ENCODE measurements around the gene SDK1.
"Not testable (repeated sequence)": the region's sequence is repeated elsewhere in the genome, so short reads cannot be mapped to it uniquely, and the experiment has no call there.

Gene SDK1

DNA sequence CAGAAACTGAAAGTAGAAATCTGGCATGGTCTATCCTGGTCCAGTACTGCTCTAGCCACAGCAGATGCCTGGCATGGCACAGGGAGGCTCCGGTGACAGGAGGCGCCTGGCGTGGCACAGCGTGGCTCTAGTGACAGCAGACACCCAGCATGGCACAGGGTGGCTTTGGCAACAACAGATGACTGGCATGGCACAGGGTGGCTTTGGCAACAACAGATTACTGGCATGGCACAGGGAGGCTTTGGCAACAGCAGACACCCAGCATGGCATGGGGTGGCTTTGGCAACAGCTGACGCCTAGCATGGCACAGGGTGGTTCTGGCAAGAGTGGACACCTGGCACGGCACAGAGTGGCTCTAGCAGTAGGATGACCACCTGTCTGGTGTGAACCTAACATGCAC, 900.5 kb downstream of the SDK1 start:
- DNase-seq (ENCODE audit: low read depth in 3 of 3): no peak

DNA sequence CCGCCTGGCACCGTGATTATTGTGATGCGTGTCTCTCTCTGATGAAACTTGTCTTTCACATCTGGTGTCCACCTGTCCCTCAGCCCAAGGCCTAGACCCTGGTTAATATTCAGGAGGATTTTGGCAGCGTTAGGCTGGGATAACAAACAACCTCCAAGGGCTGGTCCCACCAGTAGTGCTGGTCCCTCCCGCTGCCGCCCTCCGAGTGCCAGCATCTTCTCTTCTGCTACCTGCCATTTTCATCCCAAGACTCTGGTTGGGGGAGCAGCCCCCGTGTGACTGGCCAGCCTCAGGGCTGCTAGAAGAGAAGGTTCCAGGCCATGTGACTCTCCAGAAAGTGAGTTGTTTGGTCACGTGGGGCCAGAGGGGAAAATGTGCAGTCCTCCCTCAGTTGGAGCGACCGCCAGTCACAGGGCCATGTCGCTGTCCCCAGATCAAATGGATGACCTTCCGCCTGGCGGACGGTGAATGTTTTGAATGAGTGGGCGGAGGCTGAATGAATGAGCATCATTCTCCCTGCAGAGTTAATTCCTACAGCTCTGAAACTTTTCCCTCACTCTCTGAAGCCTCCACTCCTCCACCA, 901.2 kb downstream of the SDK1 start:
- no peak for DNase-seq (ENCODE audit: low read depth in 3 of 3)

DNA sequence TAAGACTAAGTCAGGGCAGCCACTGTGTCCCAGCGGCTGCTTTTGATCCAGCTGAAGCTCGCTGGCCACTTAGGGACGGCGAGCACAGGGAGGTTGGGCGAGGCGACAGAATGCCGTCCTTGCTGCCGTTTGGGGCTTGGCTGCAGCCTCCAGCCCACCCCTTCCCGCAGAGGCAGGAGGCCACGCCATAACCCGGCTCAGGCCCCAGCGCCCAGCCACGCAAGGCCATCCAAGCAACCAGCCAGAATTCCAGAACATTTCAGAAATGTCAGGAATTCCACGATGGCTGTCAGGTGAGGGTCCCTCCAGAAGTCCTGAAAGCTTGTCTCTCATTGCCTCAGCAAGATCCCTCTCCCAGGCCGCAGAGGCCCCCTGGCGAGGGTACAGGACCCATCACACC, 901.9 kb downstream of the SDK1 start:
- DNase-seq (ENCODE audit: low read depth in 3 of 3): no peak

DNA sequence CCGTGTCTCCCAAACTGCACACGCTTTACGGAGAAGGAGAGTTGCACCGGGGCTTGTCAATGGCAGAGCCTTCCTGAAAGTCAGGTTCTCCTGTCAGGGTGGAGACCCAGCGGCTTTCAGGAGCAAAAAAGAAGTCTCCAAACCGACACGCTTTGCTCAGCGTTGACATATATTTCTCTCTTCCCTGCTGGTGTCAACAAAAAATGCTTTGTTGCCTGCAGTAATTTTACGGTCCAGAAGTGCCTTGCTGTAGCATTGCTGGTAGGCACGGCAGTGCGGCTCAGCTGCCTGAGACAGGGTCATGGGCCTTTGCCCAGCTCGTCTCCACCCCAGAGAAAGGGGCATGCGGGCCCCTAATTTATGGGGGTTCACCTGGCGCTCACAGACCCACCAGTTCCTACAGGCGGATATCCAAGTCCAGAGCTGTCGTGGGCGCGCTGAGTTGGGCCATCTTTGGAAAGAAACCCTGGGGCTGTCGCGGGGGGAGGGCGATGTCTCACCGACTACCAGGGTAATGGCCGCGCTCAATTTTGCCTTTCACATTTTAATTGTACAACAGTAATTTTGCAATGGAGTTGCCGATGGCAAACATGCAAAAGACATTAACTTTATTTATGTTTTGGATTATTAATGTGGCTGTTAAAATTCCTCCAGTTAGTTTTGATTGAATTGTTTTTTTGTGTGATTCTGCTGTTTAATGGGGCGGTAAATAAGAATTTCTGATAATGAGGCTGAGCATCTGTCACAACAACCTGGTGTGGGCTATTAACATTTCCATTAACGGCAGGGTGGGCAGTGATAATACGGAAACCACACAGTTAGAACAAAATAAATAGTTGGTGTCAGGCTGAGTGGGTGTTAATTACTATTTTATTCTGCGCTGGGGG, 902.8 kb downstream of the SDK1 start:
- no peak for DNase-seq (ENCODE audit: low read depth in 3 of 3)

DNA sequence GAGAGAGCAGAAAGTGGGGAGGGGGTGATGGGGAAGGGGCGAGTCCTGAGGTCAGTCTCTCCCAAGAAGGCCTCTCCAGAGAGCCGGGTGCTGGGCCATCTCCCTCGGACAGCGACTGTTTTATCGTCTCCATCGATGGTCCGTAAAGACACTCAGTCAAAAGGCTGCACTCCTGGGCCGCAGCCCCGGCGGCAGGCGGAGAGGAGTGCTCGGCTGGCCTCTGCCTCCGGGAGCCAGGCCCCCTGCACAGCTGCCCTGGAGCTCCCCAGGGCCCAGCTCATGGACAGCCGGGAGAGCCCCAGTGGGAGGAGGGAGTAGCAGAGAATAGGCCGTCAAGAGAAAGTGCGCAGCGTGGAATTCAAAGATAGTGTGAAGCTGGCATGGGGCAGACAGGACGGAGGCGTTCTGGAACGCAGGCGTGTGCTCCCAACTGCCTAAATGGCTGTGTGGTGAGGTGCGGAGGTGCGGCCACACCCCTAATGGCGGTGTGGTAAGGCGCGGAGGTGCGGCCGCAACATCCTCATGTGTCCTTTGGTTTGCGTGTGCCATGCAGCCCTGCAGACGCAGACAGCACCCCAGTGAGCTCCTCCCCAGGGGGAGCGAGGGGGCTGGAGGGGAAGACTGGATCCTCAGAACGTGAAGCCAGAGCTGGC, 903.6 kb downstream of the SDK1 start:
- DNase-seq (ENCODE audit: low read depth in 3 of 3): peak in 2 of 3 experiments; percentile 18 to 35

DNA sequence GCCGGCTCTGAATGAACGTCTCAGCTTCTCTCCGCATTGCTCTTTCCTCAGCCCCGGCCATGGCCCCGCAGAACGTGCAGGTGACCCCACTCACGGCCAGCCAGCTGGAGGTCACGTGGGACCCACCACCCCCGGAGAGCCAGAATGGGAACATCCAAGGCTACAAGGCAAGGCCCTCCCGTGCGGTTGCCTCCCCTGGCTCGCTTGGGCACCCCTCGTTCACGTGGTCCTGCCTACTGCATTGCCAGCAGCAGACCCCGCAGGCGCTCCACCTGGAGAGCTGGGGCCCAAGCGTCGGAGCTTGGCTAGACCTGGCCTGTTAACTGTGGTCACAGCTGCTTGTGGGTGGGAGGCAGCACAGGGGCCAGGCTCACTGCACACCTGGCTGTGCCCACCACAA, 904.8 kb downstream of the SDK1 start:
- no peak for DNase-seq (ENCODE audit: low read depth in 3 of 3)

DNA sequence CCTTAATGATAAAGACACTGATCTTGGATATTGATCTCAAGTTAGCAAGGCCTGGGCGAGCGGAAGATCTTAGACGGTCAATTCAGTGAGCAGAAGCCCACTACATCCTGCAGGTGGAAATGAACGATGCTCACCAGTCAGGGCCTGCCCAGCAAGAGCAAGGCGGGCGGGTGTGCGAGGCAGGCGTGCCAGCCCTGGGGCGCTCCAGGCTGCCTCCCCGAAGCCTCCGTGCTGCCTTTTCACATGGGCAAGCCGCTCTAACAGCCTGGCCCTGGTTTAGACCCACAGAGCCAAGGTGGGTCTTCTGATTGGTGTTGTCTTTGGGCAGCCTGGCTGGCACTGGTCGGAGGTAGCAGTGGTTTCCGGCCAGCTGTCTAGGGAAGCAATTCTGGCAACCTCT, 906.0 kb downstream of the SDK1 start:
- no peak for DNase-seq (ENCODE audit: low read depth in 3 of 3)

DNA sequence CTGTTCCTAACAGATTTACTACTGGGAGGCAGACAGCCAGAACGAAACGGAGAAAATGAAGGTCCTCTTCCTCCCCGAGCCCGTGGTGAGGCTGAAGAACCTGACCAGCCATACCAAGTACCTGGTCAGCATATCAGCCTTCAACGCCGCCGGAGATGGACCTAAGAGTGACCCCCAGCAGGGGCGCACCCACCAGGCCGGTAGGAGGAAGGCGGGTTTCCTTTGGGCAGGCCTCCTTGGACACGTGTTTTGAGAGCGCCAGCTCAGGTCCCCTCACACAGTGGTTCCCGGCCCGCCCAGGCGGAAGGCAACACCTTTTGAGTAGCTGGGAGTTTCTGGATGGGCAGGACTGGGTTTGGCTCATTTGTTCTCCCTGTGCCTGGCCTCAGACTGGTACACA, 907.0 kb downstream of the SDK1 start:
- no peak for DNase-seq (ENCODE audit: low read depth in 3 of 3)

DNA sequence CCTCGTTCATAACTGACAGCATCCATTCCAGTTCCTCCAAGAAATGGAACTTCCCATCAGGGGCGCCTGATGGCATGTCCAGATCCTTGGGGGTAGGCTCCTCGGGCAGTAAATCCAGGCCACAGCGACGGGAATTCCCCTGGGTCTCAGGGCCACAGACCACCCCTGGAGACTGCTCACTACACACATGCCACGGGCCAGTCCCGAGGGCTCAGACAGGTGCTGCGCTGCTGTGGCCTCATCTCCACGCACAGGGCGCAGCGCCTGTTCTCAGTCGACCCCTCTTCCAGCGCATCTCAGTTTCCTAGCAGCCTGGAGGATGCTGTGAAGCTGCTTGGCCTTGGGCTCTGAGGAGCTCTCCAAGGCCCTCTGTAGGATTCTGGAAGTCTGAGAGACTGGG, 907.5 kb downstream of the SDK1 start:
- DNase-seq (ENCODE audit: low read depth in 3 of 3): no peak

DNA sequence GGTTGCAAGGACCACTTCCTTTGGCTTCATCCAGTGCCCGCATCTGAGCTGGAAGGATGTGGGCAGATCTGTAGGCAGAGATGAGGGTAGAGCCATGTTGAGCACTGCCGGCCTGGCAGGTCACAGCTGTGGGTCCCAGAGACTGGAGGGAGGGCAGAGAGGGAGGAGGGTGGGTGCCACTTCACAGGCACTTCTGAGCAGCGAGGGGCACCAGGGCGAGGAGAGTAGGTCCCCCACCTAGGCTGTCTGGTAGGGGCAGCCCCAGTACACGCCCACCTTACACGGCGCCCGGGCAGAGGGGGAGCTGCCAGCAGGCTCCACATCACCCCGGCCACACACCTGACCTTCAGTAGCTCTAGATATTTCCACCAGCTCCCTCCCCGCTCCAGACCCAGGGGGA, 908.1 kb downstream of the SDK1 start:
- no peak for DNase-seq (ENCODE audit: low read depth in 3 of 3)

DNA sequence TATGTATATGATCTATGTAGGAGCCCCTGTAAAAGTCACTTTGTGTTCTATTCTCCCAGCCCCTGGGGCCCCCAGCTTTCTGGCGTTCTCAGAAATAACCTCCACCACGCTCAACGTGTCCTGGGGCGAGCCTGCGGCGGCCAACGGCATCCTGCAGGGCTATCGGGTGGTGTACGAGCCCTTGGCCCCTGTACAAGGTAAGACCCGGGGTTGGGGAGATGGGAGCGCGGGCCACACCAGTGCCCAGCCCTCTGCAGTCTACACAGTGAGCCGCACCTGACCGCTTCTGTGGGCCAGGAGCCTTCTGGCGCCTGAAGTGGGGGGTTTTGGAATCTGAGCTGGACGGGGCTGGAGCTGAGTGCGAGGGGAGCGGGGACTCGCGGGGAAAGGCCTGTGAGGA, 908.9 kb downstream of the SDK1 start:
- DNase-seq (ENCODE audit: low read depth in 3 of 3): no peak

DNA sequence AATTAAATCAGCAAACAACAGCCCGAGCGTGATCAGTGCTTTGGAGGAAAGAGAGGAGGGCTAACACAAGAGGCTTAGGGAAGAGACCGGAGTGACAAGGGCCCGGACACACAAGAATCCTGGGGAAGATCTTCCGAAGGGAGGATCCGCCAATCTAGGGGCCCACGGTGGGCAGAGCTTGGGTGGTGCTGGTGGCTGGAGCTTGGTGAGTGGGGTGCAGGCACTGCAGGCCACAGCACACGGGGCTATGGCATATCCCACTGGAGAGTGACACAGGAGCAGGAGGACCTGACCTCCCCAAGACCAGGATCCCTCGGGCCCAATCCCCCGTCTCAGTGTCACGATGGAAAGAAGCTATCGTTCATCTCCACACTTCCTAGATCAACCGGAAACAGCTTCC, 909.8 kb downstream of the SDK1 start:
- DNase-seq (ENCODE audit: low read depth in 3 of 3): no peak

DNA sequence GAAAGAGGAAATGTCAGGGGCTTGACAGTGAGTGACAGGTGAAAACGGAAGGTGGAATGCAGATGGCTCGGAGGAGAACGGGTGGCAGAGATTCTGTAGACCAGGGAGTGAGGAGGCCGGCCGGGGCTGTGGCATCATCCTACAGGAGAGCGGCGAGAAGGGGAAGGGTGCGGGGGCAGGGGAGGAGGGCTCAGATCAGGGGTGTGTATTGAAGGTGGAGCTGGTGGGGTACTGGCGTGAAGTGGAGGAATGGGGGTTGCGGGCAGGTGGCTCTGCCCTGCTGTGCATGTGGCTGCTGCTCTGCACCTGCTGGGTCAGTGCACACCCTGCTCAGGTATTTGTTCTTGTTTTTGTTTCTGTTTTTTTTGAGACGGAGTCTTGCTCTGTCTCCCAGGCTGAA, 910.2 kb downstream of the SDK1 start:
- no peak for DNase-seq (ENCODE audit: low read depth in 3 of 3)

DNA sequence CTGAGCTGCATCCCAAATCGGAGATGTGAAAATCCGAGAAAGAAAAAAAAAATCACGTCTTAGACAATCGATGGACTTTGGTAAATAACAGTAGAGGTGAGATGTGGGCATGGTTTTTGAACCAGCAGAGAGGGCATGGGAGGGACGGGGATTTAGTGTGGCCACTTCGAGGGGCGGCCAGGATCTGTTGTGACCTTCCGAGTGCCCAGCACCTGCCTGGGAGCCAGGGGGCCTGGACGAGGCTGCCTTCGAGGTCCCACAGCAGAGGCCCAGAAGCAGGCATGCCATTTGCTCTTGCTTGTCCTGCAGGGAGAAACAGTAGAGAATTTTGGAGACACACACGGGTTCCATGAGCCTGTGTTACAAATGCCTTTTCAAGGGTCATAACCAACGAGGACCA, 911.3 kb downstream of the SDK1 start:
- no peak for DNase-seq (ENCODE audit: low read depth in 3 of 3)

DNA sequence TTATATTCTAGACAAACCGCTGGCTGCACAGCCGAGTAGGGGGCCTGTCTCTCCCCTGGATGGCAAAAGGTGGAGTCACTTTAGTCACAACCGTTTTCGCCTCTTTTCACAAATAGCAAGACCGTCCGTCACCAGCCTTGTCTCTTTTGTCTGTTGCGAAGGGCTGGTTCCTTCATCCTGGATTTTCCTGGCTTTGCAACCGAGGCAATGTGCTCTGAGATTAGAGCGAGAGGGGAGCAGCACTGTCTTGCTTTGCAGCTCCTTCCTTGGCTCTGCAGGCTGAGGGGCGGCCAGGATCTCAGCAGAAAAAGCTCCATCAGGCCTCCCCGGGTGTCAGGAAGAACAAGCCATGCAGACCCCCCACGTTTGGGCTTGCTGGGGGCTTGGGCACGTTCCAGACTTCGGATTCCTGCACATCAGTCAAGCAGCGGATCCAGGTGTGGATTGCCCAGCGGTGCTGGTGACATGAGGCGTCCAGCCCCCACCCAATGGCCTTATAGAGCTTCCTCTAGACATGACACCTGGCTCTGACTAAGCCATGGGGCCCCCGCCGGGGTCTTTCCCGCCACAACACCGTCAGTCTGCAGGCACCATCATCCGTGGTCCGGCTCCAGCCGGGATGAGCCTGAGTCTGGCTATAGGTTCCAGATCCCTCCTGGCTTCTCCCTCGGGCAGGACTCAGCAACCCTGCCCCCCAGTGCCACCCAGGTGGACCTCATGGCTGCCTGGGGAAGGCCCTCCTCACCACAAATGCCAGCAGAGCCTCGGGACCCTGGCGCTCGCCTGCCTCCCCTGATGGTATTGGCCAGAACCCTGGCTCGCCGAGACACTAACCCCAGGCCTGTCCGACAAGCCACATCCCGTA, 913.5 kb downstream of the SDK1 start:
- no peak for DNase-seq (ENCODE audit: low read depth in 3 of 3)

DNA sequence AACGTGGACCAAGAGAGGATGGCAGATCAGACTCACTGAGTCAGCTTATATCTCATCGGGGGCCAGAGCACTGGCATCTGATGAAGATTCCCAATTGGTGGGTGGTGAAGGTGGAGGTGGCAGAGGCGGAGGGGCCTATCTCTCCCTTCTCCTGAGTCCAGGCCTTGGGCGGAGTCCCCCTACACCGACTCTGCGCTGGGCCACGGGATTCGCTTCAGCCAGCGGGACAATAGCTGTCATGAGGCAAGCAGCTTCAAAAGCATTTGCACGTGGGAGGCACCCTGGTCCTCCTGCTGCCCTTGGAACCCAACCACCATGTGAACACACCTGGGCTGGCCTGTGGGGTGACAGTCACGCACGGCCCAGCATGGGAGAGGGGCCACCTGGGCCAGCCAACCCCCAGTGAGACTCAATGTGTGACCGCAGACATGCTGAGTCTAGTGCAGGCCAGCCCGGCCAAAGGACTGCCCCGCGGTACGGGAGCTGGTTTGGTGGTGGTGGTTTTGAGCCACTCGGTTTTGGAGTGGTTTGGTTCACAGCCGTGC, 914.2 kb downstream of the SDK1 start:
- DNase-seq (ENCODE audit: low read depth in 3 of 3): no peak

DNA sequence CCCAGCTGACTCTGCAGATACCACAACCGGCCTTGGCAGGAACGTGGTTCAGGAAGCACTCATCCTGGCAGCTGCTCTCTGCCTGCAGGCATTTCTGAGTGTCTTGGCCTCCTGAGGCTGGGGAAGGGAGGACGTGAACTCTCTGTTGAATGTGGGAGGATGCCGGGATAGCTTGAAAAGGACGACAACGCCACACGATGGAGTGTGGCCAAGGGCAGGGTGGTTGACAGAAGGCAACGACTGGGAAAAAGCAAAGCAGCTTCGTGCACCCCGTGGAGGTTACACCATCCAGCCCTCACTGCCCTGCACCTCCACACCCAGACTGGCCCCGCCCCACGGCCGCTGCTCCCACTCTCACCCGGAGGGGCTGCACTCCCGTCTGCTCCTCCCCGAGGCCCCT, 915.0 kb downstream of the SDK1 start:
- DNase-seq (ENCODE audit: low read depth in 3 of 3): no peak

DNA sequence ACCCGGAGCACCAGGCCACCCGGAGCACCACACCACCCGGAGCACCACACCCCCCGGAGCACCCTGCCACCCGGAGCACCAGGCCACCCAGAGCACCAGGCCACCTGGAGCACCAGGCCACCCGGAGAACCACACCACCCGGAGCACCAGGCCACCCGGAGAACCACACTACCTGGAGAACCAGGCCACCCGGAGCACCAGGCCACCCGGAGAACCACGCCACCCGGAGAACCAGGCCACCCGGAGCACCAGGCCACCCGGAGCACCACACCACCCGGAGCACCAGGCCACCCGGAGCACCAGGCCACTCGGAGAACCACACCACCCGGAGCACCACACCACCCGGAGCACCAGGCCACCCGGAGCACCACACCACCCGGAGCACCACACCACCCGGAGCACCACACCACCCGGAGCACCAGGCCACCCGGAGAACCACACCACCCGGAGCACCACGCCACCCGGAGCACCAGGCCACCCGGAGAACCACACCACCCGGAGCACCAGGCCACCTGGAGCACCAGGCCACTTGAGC, 916.1 kb downstream of the SDK1 start:
- not testable (repeated sequence) for DNase-seq (ENCODE audit: low read depth in 3 of 3)

DNA sequence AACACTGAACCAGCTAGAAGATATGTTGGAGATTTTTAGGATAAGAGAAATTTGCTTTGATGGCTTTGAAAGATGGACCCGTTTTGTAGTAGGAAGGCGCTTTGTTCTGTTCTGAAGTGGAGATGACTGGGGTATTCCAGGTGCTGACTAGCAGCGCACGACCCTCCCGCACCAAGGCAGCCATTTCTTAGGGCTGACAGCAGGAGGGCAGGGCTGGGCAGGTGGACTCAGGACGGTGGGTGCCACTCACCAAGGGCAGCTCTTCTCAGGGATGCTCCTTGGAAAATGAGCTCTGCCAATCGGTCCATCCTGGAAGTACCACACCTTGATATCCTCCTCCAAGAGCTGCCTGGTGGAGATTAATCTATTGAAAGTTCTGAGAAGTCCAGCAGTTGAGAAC, 917.4 kb downstream of the SDK1 start:
- no peak for DNase-seq (ENCODE audit: low read depth in 3 of 3)

DNA sequence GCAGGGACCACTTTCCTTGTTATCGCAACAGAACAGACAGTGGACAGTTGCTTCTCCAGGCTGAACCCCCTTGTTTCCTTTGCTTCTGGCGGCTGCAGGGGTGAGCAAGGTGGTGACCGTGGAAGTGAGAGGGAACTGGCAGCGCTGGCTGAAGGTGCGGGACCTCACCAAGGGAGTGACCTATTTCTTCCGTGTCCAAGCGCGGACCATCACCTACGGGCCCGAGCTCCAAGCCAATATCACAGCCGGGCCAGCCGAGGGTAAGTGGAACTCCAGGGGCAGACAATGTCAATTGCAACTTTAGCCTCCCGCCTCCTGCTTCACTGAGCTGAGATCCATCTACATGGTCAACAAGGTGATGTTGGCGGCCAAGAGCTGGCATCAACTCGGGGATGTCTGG, 919.0 kb downstream of the SDK1 start:
- no peak for DNase-seq (ENCODE audit: low read depth in 3 of 3)

DNA sequence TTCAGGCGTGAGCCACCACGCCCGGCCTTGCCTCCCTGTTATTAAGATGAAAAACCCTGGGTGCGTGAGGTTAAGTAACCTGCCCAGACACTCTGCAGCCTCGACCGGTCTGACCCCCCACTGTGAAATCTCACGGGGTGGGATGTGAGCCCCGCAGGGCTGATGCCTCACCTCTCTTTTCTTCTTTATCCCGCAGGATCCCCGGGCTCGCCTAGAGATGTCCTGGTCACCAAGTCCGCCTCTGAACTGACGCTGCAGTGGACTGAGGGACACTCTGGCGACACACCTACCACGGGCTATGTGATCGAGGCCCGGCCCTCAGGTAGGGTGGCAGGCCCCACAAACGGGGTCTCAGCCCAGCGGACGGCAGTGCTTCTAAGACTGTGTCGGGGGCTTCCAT, 920.0 kb downstream of the SDK1 start:
- no peak for DNase-seq (ENCODE audit: low read depth in 3 of 3)

DNA sequence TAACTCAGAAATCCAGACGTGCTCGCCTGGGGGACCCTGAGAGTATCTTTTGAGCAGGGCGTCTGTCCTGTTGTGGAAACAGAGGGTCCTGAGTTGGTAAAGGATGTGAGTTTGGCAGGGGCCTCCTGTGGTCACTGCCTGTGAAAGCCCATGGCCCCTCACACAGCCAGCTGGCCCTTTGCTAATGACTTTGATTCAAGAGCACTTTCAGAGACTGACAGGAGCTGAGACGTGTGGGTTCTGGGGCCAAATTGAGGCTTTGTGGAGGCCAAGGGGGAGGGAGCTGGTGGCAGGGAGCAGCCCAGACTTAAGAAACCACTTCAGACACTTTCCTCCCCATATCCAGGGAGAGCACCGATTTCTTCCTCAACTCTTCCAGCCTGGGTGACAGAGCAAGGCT, 921.6 kb downstream of the SDK1 start:
- DNase-seq (ENCODE audit: low read depth in 3 of 3): no peak
